Lower lobe of right lung (tissue), 2 donors: Measurements from ENCODE around the gene ERC1. TPM values are rescaled to one million over a fixed set of nuclear protein-coding genes. Genes with fewer than 3 reads are reported as not detected.

Source experiments
- ATAC-seq, 2 donors: fragments of 200-7000 bp; cut with Tn5 transposase; one replicate each; pipeline ENCODE4 v1.9.1; 2020 to 2022; ENCODE audit warnings: mild to moderate bottlenecking in 2 of 2, moderate library complexity in 2 of 2
- DNase-seq: peaks from one replicate; pipeline ENCODE4 v3.0.0-alpha.2; 2020
- H3K27ac ChIP-seq: fragments of 200-600 bp; one replicate; pipeline ENCODE4 v1.8.0; 2022
- H3K27me3 ChIP-seq: fragments of 200-600 bp; one replicate; pipeline ENCODE4 v1.8.0; 2022; ENCODE audit warnings: low read depth
- H3K36me3 ChIP-seq: fragments of 200-600 bp; one replicate; pipeline ENCODE4 v1.8.0; 2022; ENCODE audit warnings: mild to moderate bottlenecking
- H3K4me1 ChIP-seq: fragments of 200-600 bp; one replicate; pipeline ENCODE4 v1.8.0; 2022
- H3K4me3 ChIP-seq: fragments of 200-600 bp; one replicate; pipeline ENCODE4 v1.8.0; 2022; ENCODE audit warnings: mild to moderate bottlenecking
- H3K9me3 ChIP-seq: fragments of 200-600 bp; one replicate; pipeline ENCODE4 v1.8.0; 2022
- CTCF ChIP-seq: fragments of 200-600 bp; IDR thresholded peaks from one replicate; pipeline ENCODE4 v1.8.0; 2022; ENCODE audit warnings: antibody characterized with exemption, mild to moderate bottlenecking
- intact Hi-C: fragments of 100-400 bp; cut with DNase I; formaldehyde crosslinking; loops from one replicate; pipeline ENCODE4 v1.11.0; 2022
- total RNA-seq: library from RNA; stranded (reverse); fragmentation: NEBNext Ultra II Directional; extraction: Animal tissue kit (Norgen Biotek cat#: 25700); gene quantifications from one replicate; pipeline ENCODE4 v1.2.1, GENCODE V29; 2021
- donor health status: DM: no; HTN: yes; CAD: no; lungs with severe emphysema.

Gene ERC1
- total RNA-seq, 1 donor from 2014 or later: 66.3 TPM

GRCh38 chr12:1373901-1374735 lies 383.1 kb downstream of the ERC1 start:
- H3K9me3 ChIP-seq: no peaks in the 10 kb centered on the region
- DNase-seq (no peak), ATAC-seq (no peak)
- no peak overlapping the region for H3K27ac ChIP-seq
- H3K27me3 ChIP-seq: no peaks in the 10 kb centered on the region
- no peak for TF ChIP-seq CTCF
- H3K4me3 ChIP-seq: no peak overlapping the region
- peaks cover 3% of the 10 kb centered on the region for H3K4me1 ChIP-seq
- intact Hi-C loops: no loop called here
- peaks cover 12% of the 10 kb centered on the region for H3K36me3 ChIP-seq

DNA sequence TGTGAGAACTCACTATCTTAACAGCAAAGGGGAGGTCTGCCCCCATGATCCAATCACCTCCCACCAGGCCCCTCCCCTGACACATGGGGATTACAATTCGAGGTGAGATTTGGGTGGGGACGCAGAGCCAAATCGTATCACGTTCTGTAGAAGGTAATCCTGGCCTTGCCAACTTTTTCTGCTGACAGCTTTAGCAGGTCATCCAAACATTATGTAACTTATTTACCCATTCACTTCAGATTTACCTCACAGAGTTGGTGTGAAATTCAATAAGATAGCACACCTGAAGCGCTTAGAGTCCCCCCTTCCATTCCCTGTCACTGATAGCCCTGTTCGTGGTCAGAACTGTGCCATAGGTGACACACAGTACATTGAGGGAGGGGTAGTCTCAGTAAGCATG lies 384.3 kb downstream of the ERC1 start:
- Histone ChIP-seq H3K4me1 (no peaks in the 10 kb centered on the region), H3K9me3 (no peaks in the 10 kb centered on the region), H3K4me3 (no peak overlapping the region), H3K36me3 (peaks cover 18% of the 10 kb centered on the region), H3K27ac (no peak overlapping the region), H3K27me3 (no peaks in the 10 kb centered on the region)
- ATAC-seq (peak in 1 of 2 donors; percentile 14), DNase-seq (no peak)
- intact Hi-C loops: no loop called here
- no peak for TF ChIP-seq CTCF

DNA sequence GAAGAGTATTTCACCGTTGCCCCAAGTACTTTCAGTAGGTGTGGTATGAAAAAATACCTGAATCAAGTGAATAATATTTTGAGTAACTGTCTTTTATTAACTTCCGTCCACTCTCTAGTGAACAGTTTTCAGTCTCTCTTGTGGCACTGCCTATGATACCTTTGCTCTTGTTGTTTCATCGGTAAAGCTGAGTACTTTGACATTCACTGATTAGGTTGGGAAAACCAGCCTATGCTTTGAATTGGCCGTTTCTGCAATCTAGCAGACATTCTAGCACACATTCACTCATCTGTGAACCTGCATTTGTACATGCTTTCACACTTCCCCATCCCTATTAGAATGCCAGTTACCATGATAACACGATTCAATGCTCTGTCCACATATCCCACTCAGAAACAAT lies 386.1 kb downstream of the ERC1 start:
- Histone ChIP-seq H3K4me3 (no peak overlapping the region), H3K9me3 (no peaks in the 10 kb centered on the region), H3K27me3 (no peaks in the 10 kb centered on the region), H3K4me1 (no peaks in the 10 kb centered on the region), H3K27ac (no peak overlapping the region), H3K36me3 (peaks cover 18% of the 10 kb centered on the region)
- intact Hi-C loops: no loop called here
- no peak for TF ChIP-seq CTCF
- ATAC-seq (no peak), DNase-seq (no peak)

- no peak for DNase-seq
- ATAC-seq: no peak
- Histone ChIP-seq H3K4me1 (no peaks in the 10 kb centered on the region), H3K36me3 (peaks cover 18% of the 10 kb centered on the region), H3K27ac (no peak overlapping the region), H3K9me3 (no peaks in the 10 kb centered on the region), H3K4me3 (no peak overlapping the region), H3K27me3 (no peaks in the 10 kb centered on the region)
- TF ChIP-seq CTCF: no peak
- intact Hi-C loops: no loop called here
These were observed 386.7 kb downstream of the ERC1 start for GRCh38 chr12:1377681-1378080.

- no peak for TF ChIP-seq CTCF
- intact Hi-C loops: no loop called here
- Histone ChIP-seq H3K27ac (no peak overlapping the region), H3K27me3 (no peaks in the 10 kb centered on the region), H3K9me3 (no peaks in the 10 kb centered on the region), H3K4me1 (no peaks in the 10 kb centered on the region), H3K4me3 (no peak overlapping the region), H3K36me3 (peaks cover 10% of the 10 kb centered on the region)
- ATAC-seq: no peak
- no peak for DNase-seq
These were observed 389.3 kb downstream of the ERC1 start for GRCh38 chr12:1380171-1380851.
